H9 (cell line): ENCODE measurements around the gene ZNF618. TPM values are rescaled to one million over a fixed set of nuclear protein-coding genes. Genes with fewer than 3 reads are reported as not detected.

Experiments used
- DNase-seq: peaks from one replicate; pipeline ENCODE4 v3.0.0-alpha.2; 2017
- H2AFZ ChIP-seq: one replicate; pipeline ENCODE4 v1.6.1; 2013; ENCODE audit warnings: mild to moderate bottlenecking, low read length, control low read depth, moderate library complexity
- H2AK5ac ChIP-seq: 2 replicates; pipeline ENCODE4 v1.6.1; 2013; ENCODE audit warnings: low read length, control low read depth, mixed read lengths; ENCODE audit not compliant: insufficient read length
- H2BK120ac ChIP-seq: one replicate; pipeline ENCODE4 v1.6.1; 2013; ENCODE audit warnings: low read depth, mild to moderate bottlenecking, low read length, control low read depth, inconsistent platforms; ENCODE audit not compliant: poor library complexity, severe bottlenecking
- H2BK12ac ChIP-seq: 2 replicates; pipeline ENCODE4 v1.6.1; 2013; ENCODE audit warnings: low read length, control low read depth, mixed read lengths, low read depth; ENCODE audit not compliant: insufficient read length
- H2BK15ac ChIP-seq: 2 replicates; pipeline ENCODE4 v1.6.1; 2013; ENCODE audit warnings: low read depth, low read length, control low read depth
- H2BK20ac ChIP-seq: one replicate; pipeline ENCODE4 v1.6.1; 2013; ENCODE audit warnings: low read depth, mild to moderate bottlenecking, low read length, control low read depth, inconsistent platforms; ENCODE audit not compliant: poor library complexity, severe bottlenecking
- H2BK5ac ChIP-seq: 2 replicates; pipeline ENCODE4 v1.6.1; 2013; ENCODE audit warnings: low read length, control low read depth, mixed read lengths; ENCODE audit not compliant: insufficient read length
- H3K14ac ChIP-seq: 2 replicates; pipeline ENCODE4 v1.6.1; 2013; ENCODE audit warnings: low read length, control low read depth; ENCODE audit not compliant: insufficient read depth
- H3K18ac ChIP-seq: 2 replicates; pipeline ENCODE4 v1.6.1; 2013; ENCODE audit warnings: low read depth, mild to moderate bottlenecking, mixed read lengths, low read length, control low read depth; ENCODE audit not compliant: insufficient read length
- H3K23ac ChIP-seq: 2 replicates; pipeline ENCODE4 v1.6.1; 2013; ENCODE audit warnings: low read length, control low read depth, mixed read lengths, low read depth; ENCODE audit not compliant: insufficient read length
- H3K23me2 ChIP-seq: 2 replicates; pipeline ENCODE4 v1.6.1; 2013; ENCODE audit warnings: low read depth, mild to moderate bottlenecking, mixed read lengths, low read length, control low read depth; ENCODE audit not compliant: insufficient read length, poor library complexity, severe bottlenecking
- H3K27ac ChIP-seq: 2 replicates; pipeline ENCODE4 v1.5.1; 2013; ENCODE audit warnings: low read length, control low read depth, mixed read lengths, low read depth; ENCODE audit not compliant: insufficient read length
- H3K27me3 ChIP-seq: 2 replicates; pipeline ENCODE4 v1.6.1; 2013; ENCODE audit warnings: low read length, control low read depth, inconsistent platforms; ENCODE audit not compliant: insufficient read depth
- H3K4ac ChIP-seq: 2 replicates; pipeline ENCODE4 v1.6.1; 2013; ENCODE audit warnings: low read depth, mild to moderate bottlenecking, control low read depth, inconsistent platforms, low read length, moderate library complexity
- H3K4me1 ChIP-seq: 2 replicates; pipeline ENCODE4 v1.6.1; 2013; ENCODE audit warnings: low read length, control low read depth, inconsistent platforms; ENCODE audit not compliant: insufficient read depth
- H3K4me2 ChIP-seq: 2 replicates; pipeline ENCODE4 v1.6.1; 2013; ENCODE audit warnings: low read length, control low read depth, mixed read lengths; ENCODE audit not compliant: insufficient read length, insufficient read depth
- H3K56ac ChIP-seq: 2 replicates; pipeline ENCODE4 v1.6.1; 2013; ENCODE audit warnings: low read depth, mild to moderate bottlenecking, mixed read lengths, low read length, control low read depth; ENCODE audit not compliant: insufficient read length
- H3K79me1 ChIP-seq: 2 replicates; pipeline ENCODE4 v1.6.1; 2013; ENCODE audit warnings: low read depth, mild to moderate bottlenecking, moderate library complexity, low read length, control low read depth, inconsistent platforms; ENCODE audit not compliant: insufficient read depth, poor library complexity, severe bottlenecking
- H3K79me2 ChIP-seq: 2 replicates; pipeline ENCODE4 v1.6.1; 2013; ENCODE audit warnings: low read length, control low read depth, inconsistent platforms; ENCODE audit not compliant: insufficient read depth
- H3K9ac ChIP-seq: 2 replicates; pipeline ENCODE4 v1.6.1; 2013; ENCODE audit warnings: low read length, control low read depth, mixed read lengths; ENCODE audit not compliant: insufficient read length; ENCODE audit errors: extremely low read depth
- H3K9me3 ChIP-seq: one replicate; pipeline ENCODE4 v1.6.1; 2013; ENCODE audit warnings: low read depth, low read length, inconsistent platforms; ENCODE audit not compliant: control insufficient read depth
- H3T11ph ChIP-seq: one replicate; pipeline ENCODE4 v1.6.1; 2013; ENCODE audit warnings: mild to moderate bottlenecking, low read length, control low read depth, inconsistent platforms
- H4K20me1 ChIP-seq: one replicate; pipeline ENCODE4 v1.6.1; 2013; ENCODE audit not compliant: control insufficient read depth, insufficient read length, insufficient read depth
- H4K5ac ChIP-seq: 2 replicates; pipeline ENCODE4 v1.6.1; 2013; ENCODE audit warnings: low read depth, mild to moderate bottlenecking, mixed read lengths, low read length, control low read depth; ENCODE audit not compliant: insufficient read length
- H4K8ac ChIP-seq: replicated peaks from 2 replicates; pipeline ENCODE4 v1.6.1; 2013; ENCODE audit warnings: low read length, control low read depth, mixed read lengths, low read depth; ENCODE audit not compliant: insufficient read length
- H4K91ac ChIP-seq: 2 replicates; pipeline ENCODE4 v1.6.1; 2013; ENCODE audit warnings: low read depth, mild to moderate bottlenecking, moderate library complexity, mixed read lengths, low read length, control low read depth; ENCODE audit not compliant: insufficient read length
- H3K27ac Mint-ChIP-seq, 3 experiments: 2 replicates in 2 of 3; 3 replicates in 1 of 3; pipeline ENCODE4 v1.8.0; 2020 to 2021; ENCODE audit warnings: mixed read lengths in 3 of 3, mild to moderate bottlenecking in 1 of 3, moderate library complexity in 1 of 3
- H3K27me3 Mint-ChIP-seq: 2 replicates; pipeline ENCODE4 v1.8.0; 2021; ENCODE audit warnings: low read depth, mild to moderate bottlenecking, moderate library complexity, mixed read lengths
- H3K36me3 Mint-ChIP-seq, 3 experiments: 2 replicates in 2 of 3; 3 replicates in 1 of 3; pipeline ENCODE4 v1.8.0; 2020 to 2021; ENCODE audit warnings: low read depth in 3 of 3, mixed read lengths in 3 of 3; ENCODE audit not compliant: insufficient read depth in 1 of 3
- H3K4me1 Mint-ChIP-seq, 2 experiments: 2 replicates each; pipeline ENCODE4 v1.8.0; 2020; ENCODE audit warnings: mixed read lengths in 2 of 2
- H3K4me3 Mint-ChIP-seq, 2 experiments: 2 replicates in 1 of 2; 3 replicates in 1 of 2; pipeline ENCODE4 v1.8.0; 2020 to 2021; ENCODE audit warnings: mild to moderate bottlenecking in 2 of 2, mixed read lengths in 2 of 2, moderate library complexity in 1 of 2
- H3K9me3 Mint-ChIP-seq, 2 experiments: 2 replicates in 1 of 2; 3 replicates in 1 of 2; pipeline ENCODE4 v1.8.0; 2020; ENCODE audit warnings: mild to moderate bottlenecking in 2 of 2, mixed read lengths in 2 of 2, moderate library complexity in 1 of 2
- WGBS: extraction: QIAGEN DNeasy Blood & Tissue Kit; methylation state at CpG from one replicate; pipeline ENCODE4 v1.1.7; 2013; ENCODE audit warnings: missing lambda C conversion rate, low lambda C conversion rate, mixed read lengths; ENCODE audit not compliant: insufficient read length; ENCODE audit errors: extremely low coverage; 5-methylcytosine and 5-hydroxymethylcytosine counted together
- total RNA-seq: library from RNA; stranded (reverse); gene quantifications from 2 replicates; pipeline ENCODE4 v1.2.1, GENCODE V29; 2021
- TF ChIP-seq, protein P1 (sequence below): fragments of 200-600 bp; sonication (generic); conservative IDR thresholded peaks from 3 replicates; pipeline ENCODE4 v1.8.0; 2021; ENCODE audit warnings: antibody characterized with exemption, mild to moderate bottlenecking

The ZNF618 gene
- total RNA-seq, 1 experiment from 2014 or later = 13.6 TPM

DNA sequence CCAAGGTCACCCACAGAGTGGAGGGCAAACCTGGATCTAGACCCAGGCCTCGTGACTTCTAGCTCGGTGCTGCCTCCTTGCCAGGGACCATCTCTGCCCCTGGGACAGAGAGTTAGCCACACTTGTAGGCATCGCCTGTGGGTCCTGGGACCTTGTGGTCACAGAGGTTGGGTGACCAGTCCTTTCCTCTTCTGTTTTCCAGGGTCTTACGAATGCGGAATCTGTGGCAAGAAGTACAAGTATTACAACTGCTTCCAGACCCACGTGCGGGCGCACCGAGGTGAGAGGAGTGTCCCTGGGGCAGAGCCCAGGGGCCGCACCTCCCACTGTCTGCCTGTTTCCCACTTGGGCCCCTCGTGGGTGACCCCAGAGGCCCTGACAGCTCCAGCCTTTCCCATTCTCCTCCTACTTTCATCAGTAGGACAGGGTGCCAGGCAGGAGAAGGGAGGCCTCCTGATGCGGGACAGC is 125.7 kb downstream of the ZNF618 start:
- WGBS = no CpG with 5 or more reads among the region's 12 CpGs
- Histone ChIP-seq H4K5ac (no peak overlapping the region), H2AFZ (no peak overlapping the region), H3K79me1 (no peaks in the 10 kb centered on the region), H3K23ac (no peak overlapping the region), H2BK120ac (no peak overlapping the region), H3K27me3 (no peaks in the 10 kb centered on the region), H3K4me1 (no peaks in the 10 kb centered on the region), H3K18ac (no peak overlapping the region), H4K8ac (no peak overlapping the region), H4K91ac (no peak overlapping the region), H2BK20ac (no peak overlapping the region), H3K27ac (no peak overlapping the region), H3K4me2 (no peak overlapping the region), H3K4ac (no peak overlapping the region), H4K20me1 (no peaks in the 10 kb centered on the region), H3K56ac (no peak overlapping the region), H3K79me2 (no peaks in the 10 kb centered on the region), H3K9me3 (no peaks in the 10 kb centered on the region), H3K23me2 (peaks cover 3% of the 10 kb centered on the region), H2BK15ac (no peak overlapping the region), H2BK5ac (no peak overlapping the region), H3T11ph (no peak overlapping the region), H2AK5ac (no peak overlapping the region), H3K9ac (no peak overlapping the region), H2BK12ac (no peak overlapping the region), H3K14ac (no peak overlapping the region; the same call in 1 of the 2 replicates)
- Mint-ChIP-seq H3K36me3 (peaks cover 3 to 25% (median 12%) of the 10 kb centered on the region in 3 experiments; a peak in 5 of 7 replicates), H3K4me3 (no peak overlapping the region), H3K9me3 (no peaks in the 10 kb centered on the region), H3K4me1 (0 out of 4 replicates have a peak, but pooled peaks cover 0 to 2% of the 10 kb centered on the region in 2 experiments), H3K27ac (no peak overlapping the region), H3K27me3 (no peaks in the 10 kb centered on the region)
- TF ChIP-seq, protein P1, sequence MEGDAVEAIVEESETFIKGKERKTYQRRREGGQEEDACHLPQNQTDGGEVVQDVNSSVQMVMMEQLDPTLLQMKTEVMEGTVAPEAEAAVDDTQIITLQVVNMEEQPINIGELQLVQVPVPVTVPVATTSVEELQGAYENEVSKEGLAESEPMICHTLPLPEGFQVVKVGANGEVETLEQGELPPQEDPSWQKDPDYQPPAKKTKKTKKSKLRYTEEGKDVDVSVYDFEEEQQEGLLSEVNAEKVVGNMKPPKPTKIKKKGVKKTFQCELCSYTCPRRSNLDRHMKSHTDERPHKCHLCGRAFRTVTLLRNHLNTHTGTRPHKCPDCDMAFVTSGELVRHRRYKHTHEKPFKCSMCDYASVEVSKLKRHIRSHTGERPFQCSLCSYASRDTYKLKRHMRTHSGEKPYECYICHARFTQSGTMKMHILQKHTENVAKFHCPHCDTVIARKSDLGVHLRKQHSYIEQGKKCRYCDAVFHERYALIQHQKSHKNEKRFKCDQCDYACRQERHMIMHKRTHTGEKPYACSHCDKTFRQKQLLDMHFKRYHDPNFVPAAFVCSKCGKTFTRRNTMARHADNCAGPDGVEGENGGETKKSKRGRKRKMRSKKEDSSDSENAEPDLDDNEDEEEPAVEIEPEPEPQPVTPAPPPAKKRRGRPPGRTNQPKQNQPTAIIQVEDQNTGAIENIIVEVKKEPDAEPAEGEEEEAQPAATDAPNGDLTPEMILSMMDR = no peak
- DNase-seq = no peak
